ENCODE data around the gene ELMOD3.
"Not testable (repeated sequence)": the region's sequence is repeated elsewhere in the genome, so short reads cannot be mapped to it uniquely, and the experiment has no call there.

The ELMOD3 gene

GRCh38 chr2:85354286-85355072 lies at the start of gene ELMOD3, which contains the start of gene RETSAT:
ELMOD3 (plus strand) TSS chr2:85354769; CDS start chr2:85357199, 2,430 bp downstream.
RETSAT (minus strand) TSS chr2:85354528; CDS start chr2:85354507, 21 bp downstream.
- peak; percentile 99 for DNase-seq (ENCODE audit: low spot score)

GRCh38 chr2:85307527-85307897 lies 47.1 kb upstream of the ELMOD3 start:
- no peak for DNase-seq (ENCODE audit: low spot score)

GRCh38 chr2:85308201-85308600 lies 46.4 kb upstream of the ELMOD3 start:
- no peak for DNase-seq (ENCODE audit: low spot score)

DNA sequence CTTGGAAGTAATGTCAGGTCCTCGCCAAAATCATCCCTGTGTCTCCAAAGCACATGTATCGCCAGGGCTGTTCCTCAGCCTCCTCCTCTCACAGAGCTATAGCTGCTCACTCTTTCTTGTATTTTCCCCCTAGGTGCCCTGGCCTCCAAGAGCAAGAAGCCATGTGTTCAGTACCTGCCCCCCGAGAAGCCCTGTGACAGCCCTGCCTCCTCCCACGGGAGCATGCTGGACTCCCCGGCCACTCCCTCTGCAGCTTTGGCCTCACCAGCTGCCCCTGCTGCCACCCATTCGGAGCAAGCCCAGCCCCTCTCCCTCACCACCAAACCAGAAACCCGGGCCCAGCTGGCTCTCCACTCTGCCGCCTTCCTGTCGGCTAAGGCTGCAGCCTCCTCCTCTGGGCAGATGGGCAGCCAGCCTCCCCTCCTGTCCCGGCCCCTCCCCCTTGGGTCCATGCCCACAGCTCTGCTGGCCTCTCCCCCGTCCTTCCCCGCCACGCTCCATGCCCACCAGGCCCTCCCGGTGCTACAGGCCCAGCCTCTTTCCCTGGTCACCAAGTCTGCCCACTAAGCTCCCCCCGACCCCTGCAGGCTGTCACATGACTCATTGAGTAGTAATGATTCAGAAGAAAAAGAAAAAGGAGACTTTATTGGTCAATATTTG lies 45.5 kb upstream of the ELMOD3 start:
- no peak for DNase-seq (ENCODE audit: low spot score)

- no peak for DNase-seq (ENCODE audit: low spot score)
These were observed 44.8 kb upstream of the ELMOD3 start for GRCh38 chr2:85309699-85310321.

DNA sequence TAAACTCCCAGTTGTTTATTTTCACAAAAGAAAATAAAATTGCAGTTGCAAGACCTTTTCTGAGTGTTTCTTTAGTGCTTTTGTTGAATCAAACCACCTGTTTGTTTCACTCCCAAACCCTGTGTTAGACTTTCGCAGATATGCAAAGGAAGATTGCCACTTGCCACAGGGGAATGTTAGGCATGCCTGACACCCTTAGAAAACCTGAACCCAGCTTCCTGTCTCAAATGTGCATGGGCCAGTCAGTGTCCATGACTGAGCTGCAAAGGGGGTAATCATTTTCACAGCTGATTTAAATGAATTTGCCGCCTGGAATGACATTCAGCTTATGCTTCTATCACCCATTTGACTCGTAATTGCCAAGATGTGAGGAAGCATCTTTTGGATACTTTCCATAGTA lies 44.2 kb upstream of the ELMOD3 start:
- DNase-seq (ENCODE audit: low spot score), result no peak

DNA sequence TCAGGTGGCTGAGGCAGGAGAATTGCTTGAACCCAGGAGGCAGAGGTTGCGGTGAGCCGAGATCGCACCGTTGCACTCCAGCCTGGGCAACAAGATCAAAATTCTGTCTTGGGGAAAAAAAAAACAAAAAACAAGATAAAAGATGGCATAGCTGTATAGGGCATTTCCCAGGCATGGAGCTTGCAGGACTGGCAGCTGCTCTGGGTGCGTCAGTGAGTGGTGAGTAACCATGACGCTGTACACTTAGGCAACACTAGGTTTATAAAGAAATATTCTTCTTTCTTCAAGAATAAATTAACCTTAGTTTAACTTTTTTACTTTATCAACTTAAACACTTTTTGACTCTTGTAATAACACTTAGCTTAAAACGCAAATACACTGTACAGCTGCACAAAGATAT lies 42.2 kb upstream of the ELMOD3 start:
- DNase-seq (ENCODE audit: low spot score), result no peak

DNA sequence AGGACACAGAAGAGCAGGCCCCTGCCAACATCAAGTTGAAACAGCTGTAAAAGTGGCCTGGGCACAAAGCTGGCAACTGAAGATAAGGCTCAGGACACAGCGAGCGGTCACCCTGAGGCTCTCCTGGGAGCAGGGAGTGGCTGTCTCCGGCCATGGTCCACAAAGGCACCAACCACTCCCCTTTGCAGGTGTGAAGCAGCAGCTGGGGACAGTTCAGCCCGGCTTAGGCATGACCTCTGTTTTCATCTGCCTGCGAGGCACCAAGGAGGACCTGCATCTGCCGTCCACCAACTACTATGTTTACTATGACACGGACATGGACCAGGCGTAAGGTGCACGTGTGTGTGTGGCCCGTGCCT lies 39.7 kb upstream of the ELMOD3 start:
- no peak for DNase-seq (ENCODE audit: low spot score)

DNA sequence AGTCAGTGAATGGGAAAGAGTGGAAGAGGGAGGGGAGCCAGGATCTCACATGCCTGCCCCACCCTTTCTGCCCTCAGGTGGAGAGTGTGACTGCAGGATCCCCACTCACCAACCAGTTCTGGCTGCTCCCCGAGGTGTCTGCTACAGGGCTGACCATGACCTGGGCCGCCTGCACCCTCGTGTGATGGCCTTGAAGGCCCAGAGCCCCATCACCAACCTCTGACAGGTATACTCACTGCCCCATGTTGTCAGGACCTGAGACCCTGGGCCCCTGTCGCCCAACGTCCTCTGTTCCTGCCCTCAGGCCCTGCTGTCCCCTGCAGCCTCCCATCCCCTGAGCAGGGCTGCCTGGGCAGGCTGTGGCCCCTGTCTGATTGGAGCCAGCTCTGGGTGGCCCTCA lies 38.6 kb upstream of the ELMOD3 start:
- DNase-seq (ENCODE audit: low spot score), result not testable (repeated sequence)

DNA sequence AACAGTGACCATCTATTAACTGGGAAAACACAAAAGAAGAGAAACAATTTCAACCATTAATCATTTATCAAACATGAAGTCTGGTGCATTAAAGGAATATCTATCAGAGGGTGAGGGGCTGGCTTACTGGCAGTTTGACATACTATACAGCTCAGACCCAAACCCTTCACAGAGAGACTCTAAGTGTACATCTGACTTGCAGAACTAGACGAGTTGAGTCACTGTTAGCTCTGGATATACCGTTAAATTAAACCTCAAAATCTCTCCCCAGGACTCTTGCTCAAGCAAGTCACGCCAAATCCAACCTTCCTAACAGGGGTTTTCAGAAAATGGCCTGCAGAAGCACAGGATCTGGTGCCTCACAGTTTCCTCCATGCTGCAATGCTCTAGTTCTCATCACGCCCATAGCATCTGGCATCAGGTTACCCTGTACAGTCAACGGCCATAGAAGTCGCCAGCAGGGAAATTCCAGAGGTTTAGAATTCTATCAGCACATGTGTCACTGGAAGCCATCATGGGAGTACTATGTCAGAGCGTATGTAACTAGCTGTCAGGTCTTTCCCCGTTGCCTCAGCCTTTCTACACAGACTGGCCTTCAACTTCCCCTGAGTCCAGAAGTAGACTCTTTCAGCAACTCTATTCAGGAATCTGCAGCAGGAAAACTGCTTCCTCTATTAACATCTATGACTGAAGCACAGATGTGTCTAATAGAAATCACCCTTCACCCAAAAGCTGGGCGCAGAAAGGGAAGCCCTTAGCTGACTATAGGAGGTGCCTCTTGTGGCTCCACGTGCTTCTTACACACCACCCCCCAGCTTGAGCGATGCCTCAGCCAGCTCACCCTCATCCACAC lies 36.1 kb upstream of the ELMOD3 start:
- no peak for DNase-seq (ENCODE audit: low spot score)

GRCh38 chr2:85319796-85320195 lies 34.8 kb upstream of the ELMOD3 start:
- DNase-seq (ENCODE audit: low spot score), result no peak

- no peak for DNase-seq (ENCODE audit: low spot score)
These were observed 31.1 kb upstream of the ELMOD3 start for GRCh38 chr2:85323351-85323987.

DNA sequence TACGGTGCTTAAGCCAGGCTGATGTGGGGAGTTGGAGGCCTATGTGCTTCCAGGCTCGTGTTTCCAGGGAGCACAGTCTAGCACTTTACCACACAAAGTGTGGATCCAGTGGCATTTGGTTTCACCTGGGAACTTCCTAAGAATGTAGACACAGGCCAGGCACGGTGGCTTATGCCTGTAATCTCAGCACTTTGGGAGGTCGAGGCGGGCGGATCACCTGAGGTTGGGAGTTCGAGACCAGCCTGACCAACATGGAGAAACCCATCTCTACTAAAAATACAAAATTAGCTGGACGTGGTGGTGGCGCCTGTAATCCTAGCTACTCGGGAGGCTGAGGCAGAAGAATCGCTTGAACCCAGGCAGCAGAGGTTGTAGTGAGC lies 30.6 kb upstream of the ELMOD3 start:
- DNase-seq (ENCODE audit: low spot score), result not testable (repeated sequence)

DNA sequence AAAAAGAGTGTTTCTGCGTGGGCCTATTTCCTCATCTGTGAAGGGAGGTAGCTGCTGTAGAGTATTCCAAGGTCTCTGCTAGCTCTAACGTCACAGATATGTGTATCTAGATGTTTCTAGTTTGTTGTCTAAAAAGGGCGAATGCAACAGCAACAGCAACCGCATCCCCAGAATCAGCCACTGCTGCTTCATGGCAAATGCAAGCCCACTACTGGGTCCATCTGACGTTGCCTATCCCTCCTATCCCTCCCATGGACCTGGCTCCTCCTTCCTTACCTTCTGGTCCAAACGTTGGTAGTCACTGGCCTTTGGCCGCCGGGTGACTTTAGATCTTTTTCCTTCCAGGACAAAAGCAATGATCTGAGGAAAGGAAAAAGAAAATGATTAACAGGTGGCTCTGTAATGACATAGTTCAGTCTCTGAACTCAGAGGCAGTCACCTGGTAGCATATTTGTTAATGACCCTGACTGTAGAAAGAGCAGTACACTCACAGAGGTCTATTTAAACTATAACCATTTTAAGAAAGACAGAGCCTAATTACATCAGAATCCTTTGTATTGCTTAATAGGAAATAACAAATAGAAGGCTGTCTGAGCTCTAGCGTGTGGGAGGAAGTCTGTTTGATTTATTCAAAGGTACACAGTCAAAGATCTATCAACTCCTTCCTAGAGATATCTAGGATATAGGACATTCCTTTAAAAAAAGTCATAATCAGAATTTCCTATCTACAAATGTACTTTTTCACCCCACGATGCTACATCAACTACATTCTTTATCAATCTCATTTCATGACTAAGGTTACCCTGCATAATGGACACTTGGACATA lies 29.7 kb upstream of the ELMOD3 start:
- no peak for DNase-seq (ENCODE audit: low spot score)

- DNase-seq (ENCODE audit: low spot score), result no peak
These were observed 29.1 kb upstream of the ELMOD3 start for GRCh38 chr2:85325466-85325811.

DNA sequence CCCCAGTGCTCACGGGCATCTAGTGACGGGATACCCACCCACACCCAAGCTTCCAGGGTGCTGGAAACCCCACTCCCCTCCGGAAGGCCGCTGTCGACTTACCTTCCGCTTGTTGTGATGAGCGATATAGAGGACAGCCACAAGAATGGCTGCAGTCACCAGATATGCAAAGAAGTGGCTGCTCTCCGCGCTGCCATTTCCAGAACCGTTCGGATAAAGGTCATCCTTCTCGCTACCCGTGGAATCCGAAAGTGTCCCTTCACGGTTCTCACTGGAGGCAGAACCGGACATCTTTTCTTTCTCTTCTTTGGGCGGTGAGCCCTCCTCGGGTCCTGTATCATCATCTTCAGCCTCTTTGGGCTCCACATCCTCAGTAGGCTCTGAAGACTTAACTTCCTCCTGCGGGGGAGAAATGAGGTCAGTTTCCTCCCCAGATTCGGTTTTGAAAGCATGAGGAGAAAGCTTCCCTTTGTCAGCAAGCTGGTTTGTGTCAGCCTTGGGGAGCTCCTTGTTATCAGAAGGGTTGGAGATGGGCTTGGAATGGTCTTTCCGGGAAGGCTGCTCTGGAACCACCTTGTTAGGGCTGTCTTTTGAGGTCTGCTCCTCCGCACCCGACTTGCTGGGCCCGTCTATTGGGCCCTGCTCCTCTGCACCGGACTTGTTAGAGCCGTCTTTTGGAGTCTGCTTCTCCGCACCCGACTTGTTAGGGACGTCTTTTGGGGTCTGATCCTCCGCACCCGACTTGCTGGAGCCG lies 28.0 kb upstream of the ELMOD3 start:
- DNase-seq (ENCODE audit: low spot score), result peak; percentile 69

- DNase-seq (ENCODE audit: low spot score), result peak; percentile 61
These were observed 27.3 kb upstream of the ELMOD3 start for GRCh38 chr2:85327160-85327821.

GRCh38 chr2:85327822-85328617 lies 26.5 kb upstream of the ELMOD3 start, which contains the start of gene TGOLN2:
TGOLN2 (minus strand) TSS chr2:85327989; CDS start chr2:85327962, 27 bp downstream.
- DNase-seq (ENCODE audit: low spot score), result peak; percentile 96

DNA sequence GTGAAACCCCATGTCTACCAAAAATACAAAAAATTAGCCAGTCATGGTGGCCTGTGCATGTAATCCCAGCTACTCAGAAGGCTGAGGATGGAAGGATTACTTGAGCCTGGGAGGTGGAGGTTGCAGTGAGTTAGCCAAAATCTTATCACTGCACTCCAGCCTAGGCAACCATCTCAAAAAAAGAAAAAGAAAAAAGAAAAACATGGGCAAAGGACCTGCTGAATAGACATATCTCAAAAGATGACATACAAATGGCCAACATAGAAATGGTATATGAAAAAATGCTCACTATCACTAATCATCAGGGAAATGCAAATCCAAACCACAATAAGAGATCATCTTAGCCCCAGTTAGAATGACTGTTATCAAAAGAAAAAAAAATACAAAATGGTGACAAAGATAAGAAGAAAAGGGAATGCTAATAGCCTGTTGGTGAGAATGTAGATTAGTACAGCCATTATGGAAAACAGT lies 25.4 kb upstream of the ELMOD3 start:
- DNase-seq (ENCODE audit: low spot score), result no peak
